ENCODE results near the gene TLR3. TPM values are rescaled to one million over a fixed set of nuclear protein-coding genes. Genes with fewer than 3 reads are reported as not detected.
"Not testable (repeated sequence)": the region's sequence is repeated elsewhere in the genome, so short reads cannot be mapped to it uniquely, and the experiment has no call there.

TLR3 gene
- total RNA-seq, 1 donor from 2014 or later, result 10.6 TPM

DNA sequence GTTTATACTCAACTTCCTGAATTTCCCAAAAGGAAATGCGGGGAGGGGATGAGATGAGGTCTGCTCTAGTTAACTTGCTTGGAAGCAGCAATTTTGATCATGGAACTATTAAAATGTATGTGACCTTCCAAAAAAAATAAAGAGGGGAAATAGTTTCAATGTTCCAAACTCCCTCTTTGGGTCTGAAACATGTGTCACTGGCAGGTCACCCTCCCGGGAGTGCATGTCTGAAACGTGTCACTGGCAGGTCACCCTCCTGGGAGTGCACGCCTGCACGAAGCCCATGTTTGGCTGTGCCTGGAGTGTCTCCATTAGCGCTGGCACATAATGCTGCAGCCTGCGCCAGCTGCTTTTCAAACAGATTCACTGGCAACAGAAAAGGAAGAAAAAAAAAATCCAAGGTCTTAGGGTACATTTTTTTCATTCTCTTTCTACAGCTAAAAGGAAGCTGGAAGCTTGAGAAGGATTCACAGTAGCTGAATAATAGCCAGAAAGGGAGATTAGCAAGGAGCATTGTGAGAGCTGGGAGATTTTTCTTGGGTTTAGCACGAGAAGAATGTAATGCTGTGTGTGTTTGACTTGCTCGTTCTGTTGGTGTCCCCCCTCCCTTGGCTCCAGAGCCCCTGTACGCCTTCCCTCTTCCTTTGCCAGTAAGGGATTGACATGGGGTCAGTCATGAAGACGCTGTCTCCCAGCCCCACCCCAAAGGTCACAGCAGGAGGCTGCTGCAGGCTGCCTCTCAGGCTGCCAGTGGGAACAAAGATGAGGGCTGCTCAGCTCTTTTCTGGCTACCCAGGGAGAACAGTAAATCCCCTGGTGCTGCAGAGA, 39.2 kb upstream of the TLR3 start:
- Histone ChIP-seq H3K27ac (peak overlapping the region; percentile 66), H3K27me3 (no peaks in the 10 kb centered on the region), H3K4me3 (peak overlapping the region; percentile 2 to 25), H3K36me3 (no peaks in the 10 kb centered on the region), H3K4me1 (peaks cover 32% of the 10 kb centered on the region), H3K9me3 (no peaks in the 10 kb centered on the region)
- DNase-seq (ENCODE audit: extremely low spot score in 2 of 2), result no peak
- TF ChIP-seq, protein P1, sequence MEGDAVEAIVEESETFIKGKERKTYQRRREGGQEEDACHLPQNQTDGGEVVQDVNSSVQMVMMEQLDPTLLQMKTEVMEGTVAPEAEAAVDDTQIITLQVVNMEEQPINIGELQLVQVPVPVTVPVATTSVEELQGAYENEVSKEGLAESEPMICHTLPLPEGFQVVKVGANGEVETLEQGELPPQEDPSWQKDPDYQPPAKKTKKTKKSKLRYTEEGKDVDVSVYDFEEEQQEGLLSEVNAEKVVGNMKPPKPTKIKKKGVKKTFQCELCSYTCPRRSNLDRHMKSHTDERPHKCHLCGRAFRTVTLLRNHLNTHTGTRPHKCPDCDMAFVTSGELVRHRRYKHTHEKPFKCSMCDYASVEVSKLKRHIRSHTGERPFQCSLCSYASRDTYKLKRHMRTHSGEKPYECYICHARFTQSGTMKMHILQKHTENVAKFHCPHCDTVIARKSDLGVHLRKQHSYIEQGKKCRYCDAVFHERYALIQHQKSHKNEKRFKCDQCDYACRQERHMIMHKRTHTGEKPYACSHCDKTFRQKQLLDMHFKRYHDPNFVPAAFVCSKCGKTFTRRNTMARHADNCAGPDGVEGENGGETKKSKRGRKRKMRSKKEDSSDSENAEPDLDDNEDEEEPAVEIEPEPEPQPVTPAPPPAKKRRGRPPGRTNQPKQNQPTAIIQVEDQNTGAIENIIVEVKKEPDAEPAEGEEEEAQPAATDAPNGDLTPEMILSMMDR (IDR thresholded peaks at IDR 0.05), result no peak
- TF ChIP-seq POLR2AphosphoS5 (IDR thresholded peaks at IDR 0.05; ENCODE audit: insufficient read depth in 1 of 2, low read depth in 1 of 2) (peak; percentile 70 to 73), POLR2A (IDR thresholded peaks at IDR 0.05) (no peak)
- intact Hi-C loops (cut with DNase I), result no loop called here

DNA sequence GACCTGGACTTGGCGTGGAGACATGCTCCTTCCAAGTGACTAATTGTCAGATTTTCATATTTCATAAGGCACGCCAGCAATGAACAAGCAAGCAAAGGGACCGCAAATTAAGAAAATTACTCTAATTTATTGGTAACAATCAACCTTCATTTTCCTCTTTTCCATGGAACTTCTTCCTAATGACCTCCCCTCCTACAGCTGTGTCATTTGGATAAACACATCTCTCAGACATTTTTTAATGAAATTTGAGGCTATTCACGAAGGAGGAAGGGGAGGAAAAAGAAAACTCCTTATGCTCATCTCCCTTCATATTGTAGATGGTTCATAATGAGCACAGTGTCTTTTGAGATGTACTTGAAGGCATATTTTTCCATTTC, 38.6 kb upstream of the TLR3 start:
- Histone ChIP-seq H3K9me3 (no peaks in the 10 kb centered on the region), H3K27ac (peak overlapping the region; percentile 66), H3K36me3 (no peaks in the 10 kb centered on the region), H3K4me3 (peak overlapping the region; percentile 2 to 25), H3K27me3 (no peaks in the 10 kb centered on the region), H3K4me1 (peaks cover 32% of the 10 kb centered on the region)
- TF ChIP-seq, protein P1 (IDR thresholded peaks at IDR 0.05), result no peak
- TF ChIP-seq POLR2A (IDR thresholded peaks at IDR 0.05), result no peak
- TF ChIP-seq POLR2AphosphoS5 (IDR thresholded peaks at IDR 0.05; ENCODE audit: insufficient read depth in 1 of 2, low read depth in 1 of 2), result no peak
- intact Hi-C loops (cut with DNase I), result no loop called here
- DNase-seq (ENCODE audit: extremely low spot score in 2 of 2), result no peak

DNA sequence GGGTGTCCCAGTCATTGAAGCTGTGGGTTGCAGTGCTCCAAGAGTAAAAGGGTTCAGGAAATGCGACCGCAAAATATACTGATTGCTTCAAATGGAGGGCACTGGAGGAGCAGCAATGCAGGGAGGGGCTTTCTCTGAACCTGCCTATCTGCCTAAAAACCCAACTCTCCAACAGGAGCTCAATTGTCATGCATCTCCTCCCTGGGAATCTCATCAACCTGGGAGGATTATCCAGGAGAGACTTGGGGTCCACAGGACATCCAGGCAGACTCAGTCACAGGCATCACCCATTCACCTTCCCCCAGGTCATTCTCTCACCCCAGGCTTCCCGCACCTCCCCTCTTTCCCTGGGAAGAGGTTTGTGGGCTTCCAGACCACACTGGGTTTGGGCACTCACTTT, 38.2 kb upstream of the TLR3 start:
- intact Hi-C loops (cut with DNase I), result no loop called here
- H3K4me3 ChIP-seq, result no peak overlapping the region
- TF ChIP-seq POLR2AphosphoS5 (IDR thresholded peaks at IDR 0.05; ENCODE audit: insufficient read depth in 1 of 2, low read depth in 1 of 2) (no peak), POLR2A (IDR thresholded peaks at IDR 0.05) (no peak)
- TF ChIP-seq, protein P1 (IDR thresholded peaks at IDR 0.05), result no peak
- DNase-seq (ENCODE audit: extremely low spot score in 2 of 2), result no peak
- peaks cover 32% of the 10 kb centered on the region for H3K4me1 ChIP-seq
- no peaks in the 10 kb centered on the region for H3K27me3 ChIP-seq
- peak overlapping the region; percentile 66 for H3K27ac ChIP-seq
- no peaks in the 10 kb centered on the region for H3K36me3 ChIP-seq
- H3K9me3 ChIP-seq, result no peaks in the 10 kb centered on the region

DNA sequence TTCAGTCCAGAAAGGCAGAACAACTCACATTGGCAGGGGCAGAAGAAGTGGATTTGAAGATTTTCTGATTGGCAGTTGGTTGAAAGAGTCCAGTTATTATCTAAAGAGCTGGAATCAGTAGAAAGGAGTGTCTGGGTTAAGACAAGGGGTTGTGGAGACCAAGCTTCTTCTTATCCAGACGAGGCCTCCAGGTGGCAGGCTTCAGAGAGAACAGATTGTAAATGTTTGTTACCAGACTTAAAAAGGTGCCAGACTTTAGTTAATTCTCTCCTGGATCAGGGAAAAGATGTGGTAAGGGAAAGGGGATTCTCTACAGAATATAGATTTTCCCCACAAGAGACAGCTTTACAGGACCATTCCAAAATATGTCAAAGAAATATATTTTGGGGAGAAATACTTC, 36.7 kb upstream of the TLR3 start:
- Histone ChIP-seq H3K9me3 (no peaks in the 10 kb centered on the region), H3K4me1 (peaks cover 32% of the 10 kb centered on the region), H3K4me3 (no peak overlapping the region), H3K27me3 (no peaks in the 10 kb centered on the region), H3K27ac (no peak overlapping the region), H3K36me3 (no peaks in the 10 kb centered on the region)
- no peak for DNase-seq (ENCODE audit: extremely low spot score in 2 of 2)
- TF ChIP-seq, protein P1 (IDR thresholded peaks at IDR 0.05), result no peak
- TF ChIP-seq POLR2AphosphoS5 (IDR thresholded peaks at IDR 0.05; ENCODE audit: insufficient read depth in 1 of 2, low read depth in 1 of 2) (no peak), POLR2A (IDR thresholded peaks at IDR 0.05) (no peak)
- intact Hi-C loops (cut with DNase I), result no loop called here

DNA sequence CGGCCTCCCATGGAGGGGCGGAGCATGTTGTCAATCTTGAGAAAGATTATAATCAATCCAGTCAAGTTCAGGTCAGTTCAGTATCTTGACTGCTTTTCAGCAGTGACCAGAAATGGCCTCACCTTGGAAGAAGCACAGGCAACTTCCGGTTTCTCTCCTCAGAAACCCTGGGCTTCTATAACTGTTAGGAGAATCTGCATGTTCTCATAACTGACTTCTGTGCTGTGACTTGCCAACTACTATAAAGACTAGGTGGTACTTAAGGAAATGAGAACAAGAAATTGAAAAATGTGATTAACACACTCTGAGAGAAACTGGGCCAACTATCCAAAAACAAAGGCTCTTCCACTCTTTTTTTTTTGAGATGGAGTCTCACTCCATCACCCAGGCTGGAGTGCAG, 35.9 kb upstream of the TLR3 start:
- TF ChIP-seq, protein P1 (IDR thresholded peaks at IDR 0.05), result no peak
- TF ChIP-seq POLR2A (IDR thresholded peaks at IDR 0.05) (no peak), POLR2AphosphoS5 (IDR thresholded peaks at IDR 0.05; ENCODE audit: insufficient read depth in 1 of 2, low read depth in 1 of 2) (no peak)
- Histone ChIP-seq H3K9me3 (no peaks in the 10 kb centered on the region), H3K4me3 (no peak overlapping the region), H3K27me3 (no peaks in the 10 kb centered on the region), H3K36me3 (no peaks in the 10 kb centered on the region), H3K27ac (no peak overlapping the region), H3K4me1 (peaks cover 32% of the 10 kb centered on the region)
- DNase-seq (ENCODE audit: extremely low spot score in 2 of 2), result no peak
- intact Hi-C loops (cut with DNase I), result no loop called here

DNA sequence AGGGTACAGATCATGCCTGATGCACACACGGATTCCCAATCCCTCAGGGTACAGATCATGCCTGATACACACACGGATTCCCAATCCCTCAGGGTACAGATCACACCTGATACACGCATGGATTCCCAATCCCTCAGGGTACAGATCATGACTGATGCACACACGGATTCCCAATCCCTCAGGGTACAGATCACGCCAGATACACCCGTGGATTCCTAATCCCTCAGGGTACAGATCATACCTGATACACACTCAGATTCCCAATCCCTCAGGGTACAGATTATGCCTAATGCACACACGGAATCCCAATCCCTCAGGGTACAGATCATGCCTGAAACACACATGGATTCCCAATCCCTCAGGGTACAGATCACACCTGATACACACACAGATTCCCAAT, 34.3 kb upstream of the TLR3 start:
- H3K27ac ChIP-seq; H3K36me3 ChIP-seq; H3K9me3 ChIP-seq; H3K4me3 ChIP-seq; intact Hi-C loops (cut with DNase I); H3K27me3 ChIP-seq; DNase-seq (ENCODE audit: extremely low spot score in 2 of 2): not testable (repeated sequence)
- peaks cover 22% of the 10 kb centered on the region for H3K4me1 ChIP-seq

Measured in vagina (tissue), 2 donors.